Peyer's patch (tissue), 4 donors: Measurements from ENCODE around the gene COTL1. TPM values are rescaled to one million over a fixed set of nuclear protein-coding genes. Genes with fewer than 3 reads are reported as not detected.
A peak's percentile ranks its signal among the peaks of the same experiment; 100 is the strongest.

Source experiments
- DNase-seq, 3 donors: peaks; one replicate each; pipeline ENCODE4 v3.0.0-alpha.2; 2017 to 2019
- H3K27ac ChIP-seq, 4 donors: fragments of 200-600 bp; sonication (generic); one replicate each; pipeline ENCODE4 v1.5.1; 2016 to 2019
- H3K27me3 ChIP-seq, 2 donors: fragments of 200-600 bp; sonication (generic); one replicate each; pipeline ENCODE4 v1.5.1; 2019
- H3K36me3 ChIP-seq, 3 donors: fragments of 200-600 bp; sonication (generic); one replicate each; pipeline ENCODE4 v1.5.1; 2016 to 2019
- H3K4me1 ChIP-seq, 4 donors: fragments of 200-600 bp; sonication (generic); one replicate each; pipeline ENCODE4 v1.5.1; 2016 to 2019
- H3K4me3 ChIP-seq, 4 donors: fragments of 200-600 bp; sonication (generic); 1 replicate in 3 of 4; 2 replicates in 1 of 4; pipeline ENCODE4 v1.5.1; 2016 to 2019; ENCODE audit warnings: mild to moderate bottlenecking in 1 of 4
- H3K9me3 ChIP-seq, 4 donors: fragments of 200-600 bp; sonication (generic); one replicate each; pipeline ENCODE4 v1.5.1; 2016 to 2019; ENCODE audit warnings: mild to moderate bottlenecking in 1 of 4
- CTCF ChIP-seq, 6 experiments: fragments of 450-650 bp in 4 of 6; fragments of 200-600 bp in 2 of 6; sonication (generic) in 1 of 6; IDR thresholded peaks; one replicate each; pipeline ENCODE4 v1.5.1; 2017 to 2019; ENCODE audit warnings: antibody characterized with exemption in 6 of 6, mild to moderate bottlenecking in 3 of 6, moderate library complexity in 1 of 6
- POLR2A ChIP-seq, 2 donors: fragments of 450-650 bp; IDR thresholded peaks; one replicate each; pipeline ENCODE4 v1.5.1; 2017; ENCODE audit warnings: antibody characterized with exemption in 2 of 2, mild to moderate bottlenecking in 2 of 2, moderate library complexity in 2 of 2
- total RNA-seq, 4 donors: library from RNA; depleted of rRNA; stranded (reverse); fragments of >200 nt; gene quantifications; one replicate each; pipeline ENCODE4 v1.1.0, GENCODE V29; 2016

Gene COTL1
- total RNA-seq, 4 donors from 2014 or later, result 29.6 to 84.2 (median 43.1) TPM

DNA sequence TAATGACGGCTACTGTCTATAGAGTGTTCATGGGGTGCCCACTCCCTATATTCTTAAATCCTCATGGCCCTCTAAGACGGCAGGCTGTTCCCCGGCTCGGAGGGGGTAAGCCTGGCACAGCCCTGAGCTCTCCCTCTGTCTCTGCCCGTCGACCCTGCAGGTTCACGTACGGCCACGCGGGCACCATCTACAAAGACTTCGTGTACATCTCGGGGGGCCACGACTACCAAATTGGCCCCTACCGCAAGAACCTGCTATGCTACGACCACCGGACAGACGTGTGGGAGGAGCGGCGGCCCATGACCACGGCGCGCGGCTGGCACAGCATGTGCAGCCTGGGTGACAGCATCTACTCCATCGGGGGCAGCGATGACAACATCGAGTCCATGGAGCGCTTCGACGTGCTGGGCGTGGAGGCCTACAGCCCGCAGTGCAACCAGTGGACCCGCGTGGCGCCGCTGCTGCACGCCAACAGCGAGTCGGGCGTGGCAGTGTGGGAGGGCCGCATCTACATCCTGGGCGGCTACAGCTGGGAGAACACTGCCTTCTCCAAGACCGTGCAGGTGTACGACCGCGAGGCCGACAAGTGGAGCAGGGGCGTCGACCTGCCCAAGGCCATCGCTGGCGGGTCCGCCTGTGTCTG, 43.7 kb upstream of the COTL1 start:
- Histone ChIP-seq H3K4me3 (no peak overlapping the region), H3K4me1 (peaks cover 0 to 8% (median 0%) of the 10 kb centered on the region in 4 donors), H3K27me3 (no peaks in the 10 kb centered on the region), H3K9me3 (no peaks in the 10 kb centered on the region), H3K27ac (no peak overlapping the region), H3K36me3 (peaks cover 4 to 80% (median 5%) of the 10 kb centered on the region in 3 donors)
- DNase-seq, result no peak
- no peak for TF ChIP-seq CTCF (IDR thresholded peaks at IDR 0.05)
- no peak for TF ChIP-seq POLR2A (IDR thresholded peaks at IDR 0.05)

- Histone ChIP-seq H3K27me3 (no peaks in the 10 kb centered on the region), H3K4me3 (no peak overlapping the region), H3K27ac (no peak overlapping the region), H3K9me3 (no peaks in the 10 kb centered on the region), H3K4me1 (peaks cover 0 to 8% (median 2%) of the 10 kb centered on the region in 4 donors), H3K36me3 (peaks cover 4 to 78% (median 5%) of the 10 kb centered on the region in 3 donors)
- TF ChIP-seq CTCF (IDR thresholded peaks at IDR 0.05), result no peak
- TF ChIP-seq POLR2A (IDR thresholded peaks at IDR 0.05), result no peak
- DNase-seq, result no peak
Measured at GRCh38 chr16:84660973-84661372, 43.1 kb upstream of the COTL1 start.

DNA sequence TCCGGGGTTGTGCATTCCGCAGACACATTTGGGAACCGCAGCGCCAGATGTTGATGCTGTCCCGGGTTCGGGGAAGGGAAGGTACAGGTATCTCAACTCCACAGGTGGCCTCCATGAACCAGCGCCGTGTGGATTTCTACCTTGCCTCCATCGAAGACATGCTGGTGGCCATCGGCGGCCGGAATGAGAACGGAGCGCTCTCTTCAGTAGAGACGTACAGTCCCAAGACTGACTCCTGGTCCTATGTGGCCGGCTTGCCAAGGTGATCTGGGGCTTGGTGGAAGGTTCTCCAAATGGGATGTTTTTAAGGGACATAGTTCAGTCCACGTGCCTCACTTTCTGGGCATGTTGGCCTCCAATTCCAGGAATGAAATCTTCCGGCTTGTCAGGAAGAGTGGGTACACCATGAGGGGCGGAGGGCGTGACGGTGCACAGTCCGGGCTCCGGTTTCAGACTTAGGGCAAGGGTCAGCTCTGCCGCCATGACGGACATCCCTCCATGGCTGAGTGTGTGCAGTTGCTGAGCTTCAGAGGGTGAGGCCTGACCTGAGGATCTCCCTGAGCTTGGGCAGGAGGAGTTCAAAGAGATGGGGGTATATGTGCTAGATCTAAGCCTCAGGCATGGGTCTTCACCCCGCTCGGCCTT, 41.9 kb upstream of the COTL1 start:
- no peak for DNase-seq
- TF ChIP-seq POLR2A (IDR thresholded peaks at IDR 0.05), result no peak
- TF ChIP-seq CTCF (IDR thresholded peaks at IDR 0.05), result no peak
- Histone ChIP-seq H3K27ac (no peak overlapping the region), H3K9me3 (no peaks in the 10 kb centered on the region), H3K36me3 (peaks cover 4 to 78% (median 5%) of the 10 kb centered on the region in 3 donors), H3K4me3 (no peak overlapping the region), H3K4me1 (peaks cover 0 to 5% (median 2%) of the 10 kb centered on the region in 4 donors), H3K27me3 (no peaks in the 10 kb centered on the region)

GRCh38 chr16:84658690-84659089, 40.8 kb upstream of the COTL1 start:
- TF ChIP-seq CTCF (IDR thresholded peaks at IDR 0.05) (no peak), POLR2A (IDR thresholded peaks at IDR 0.05) (no peak)
- DNase-seq, result no peak
- peaks cover 4 to 76% (median 5%) of the 10 kb centered on the region in 3 donors for H3K36me3 ChIP-seq

DNA sequence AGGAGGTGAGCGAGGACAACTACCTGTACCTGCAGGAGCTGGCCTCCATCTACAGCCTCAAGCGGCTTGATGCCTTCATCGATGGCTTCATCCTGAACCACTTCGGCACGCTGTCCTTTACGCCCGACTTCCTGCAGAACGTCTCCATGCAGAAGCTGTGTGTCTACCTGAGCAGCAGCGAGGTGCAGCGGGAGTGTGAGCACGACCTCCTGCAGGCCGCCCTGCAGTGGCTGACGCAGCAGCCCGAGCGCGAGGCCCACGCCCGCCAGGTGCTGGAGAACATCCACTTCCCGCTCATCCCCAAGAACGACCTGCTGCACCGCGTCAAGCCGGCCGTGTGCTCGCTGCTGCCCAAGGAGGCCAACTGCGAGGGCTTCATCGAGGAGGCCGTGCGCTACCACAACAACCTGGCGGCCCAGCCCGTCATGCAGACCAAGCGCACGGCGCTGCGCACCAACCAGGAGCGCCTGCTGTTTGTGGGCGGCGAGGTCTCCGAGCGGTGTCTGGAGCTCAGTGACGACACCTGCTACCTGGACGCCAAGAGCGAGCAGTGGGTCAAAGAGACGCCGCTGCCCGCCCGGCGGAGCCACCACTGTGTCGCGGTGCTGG, 39.5 kb upstream of the COTL1 start:
- Histone ChIP-seq H3K36me3 (peaks cover 4 to 76% (median 5%) of the 10 kb centered on the region in 3 donors), H3K27ac (peak overlapping the region in 1 of 4 donors; percentile 64), H3K4me3 (no peak overlapping the region), H3K4me1 (peaks cover 0 to 4% (median 0%) of the 10 kb centered on the region in 4 donors), H3K27me3 (no peaks in the 10 kb centered on the region), H3K9me3 (no peaks in the 10 kb centered on the region)
- TF ChIP-seq CTCF (IDR thresholded peaks at IDR 0.05) (no peak), POLR2A (IDR thresholded peaks at IDR 0.05) (no peak)
- DNase-seq, result no peak

More at GRCh38 chr16:84658690-84659089, 40.8 kb upstream of the COTL1 start:
- Histone ChIP-seq H3K9me3 (no peaks in the 10 kb centered on the region), H3K27ac (no peak overlapping the region), H3K4me3 (no peak overlapping the region), H3K4me1 (peaks cover 0 to 4% (median 0%) of the 10 kb centered on the region in 4 donors), H3K27me3 (no peaks in the 10 kb centered on the region)
